ENCODE data around the gene CRYGS.

CRYGS gene

DNA sequence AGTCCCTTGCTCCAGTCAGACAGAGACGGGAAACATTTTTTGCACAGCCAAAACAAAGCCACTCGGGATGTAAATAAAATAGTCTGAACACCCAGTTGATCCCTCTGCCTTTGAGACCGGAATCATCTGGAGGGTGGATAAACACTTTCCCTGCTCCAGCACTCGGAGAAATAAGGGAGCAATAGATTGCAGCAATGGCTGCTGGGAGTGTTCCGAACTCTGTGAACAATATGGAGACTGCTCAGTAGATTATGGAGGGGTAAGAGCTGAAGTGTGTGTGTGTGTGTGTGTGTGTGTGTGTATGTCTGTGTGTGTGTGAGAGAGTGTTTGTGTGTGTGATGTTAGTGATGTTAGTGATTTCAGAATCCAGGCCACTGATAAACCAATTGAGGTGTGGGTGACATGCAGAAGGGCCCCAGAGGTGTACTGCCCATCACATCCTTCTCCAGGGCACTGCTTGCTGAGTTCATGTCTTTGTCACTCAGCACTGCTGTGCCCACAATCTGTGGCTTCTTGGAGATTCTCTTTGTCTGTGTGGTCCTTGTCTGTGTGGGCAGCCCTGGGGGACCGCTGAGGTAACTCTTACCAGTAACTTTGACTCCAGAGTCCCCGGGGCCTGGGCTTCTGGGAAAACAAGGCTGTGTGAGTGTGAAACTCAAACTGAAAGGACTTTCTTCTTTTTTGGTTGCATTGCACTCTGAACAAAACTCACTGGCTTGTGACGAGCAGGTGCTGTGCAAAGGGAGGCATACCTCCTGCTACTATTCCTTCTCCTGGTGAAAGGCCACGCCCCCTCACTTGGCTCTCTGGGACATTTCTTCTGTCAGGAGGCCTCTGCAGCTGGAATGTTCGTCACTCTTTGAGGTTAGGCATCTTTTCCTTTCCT, 23.0 kb downstream of the CRYGS start:
- no peak for DNase-seq
- Histone ChIP-seq H3K27ac (no peak overlapping the region), H3K4me3 (ENCODE audit: low read depth, low read length) (no peak overlapping the region), H3K27me3 (ENCODE audit: insufficient read depth, low read depth, severe bottlenecking) (no peaks in the 10 kb centered on the region), H3K9me3 (ENCODE audit: severe bottlenecking) (no peaks in the 10 kb centered on the region), H3K36me3 (no peaks in the 10 kb centered on the region)
- TF ChIP-seq, protein P1, sequence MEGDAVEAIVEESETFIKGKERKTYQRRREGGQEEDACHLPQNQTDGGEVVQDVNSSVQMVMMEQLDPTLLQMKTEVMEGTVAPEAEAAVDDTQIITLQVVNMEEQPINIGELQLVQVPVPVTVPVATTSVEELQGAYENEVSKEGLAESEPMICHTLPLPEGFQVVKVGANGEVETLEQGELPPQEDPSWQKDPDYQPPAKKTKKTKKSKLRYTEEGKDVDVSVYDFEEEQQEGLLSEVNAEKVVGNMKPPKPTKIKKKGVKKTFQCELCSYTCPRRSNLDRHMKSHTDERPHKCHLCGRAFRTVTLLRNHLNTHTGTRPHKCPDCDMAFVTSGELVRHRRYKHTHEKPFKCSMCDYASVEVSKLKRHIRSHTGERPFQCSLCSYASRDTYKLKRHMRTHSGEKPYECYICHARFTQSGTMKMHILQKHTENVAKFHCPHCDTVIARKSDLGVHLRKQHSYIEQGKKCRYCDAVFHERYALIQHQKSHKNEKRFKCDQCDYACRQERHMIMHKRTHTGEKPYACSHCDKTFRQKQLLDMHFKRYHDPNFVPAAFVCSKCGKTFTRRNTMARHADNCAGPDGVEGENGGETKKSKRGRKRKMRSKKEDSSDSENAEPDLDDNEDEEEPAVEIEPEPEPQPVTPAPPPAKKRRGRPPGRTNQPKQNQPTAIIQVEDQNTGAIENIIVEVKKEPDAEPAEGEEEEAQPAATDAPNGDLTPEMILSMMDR (IDR thresholded peaks at IDR 0.05; ENCODE audit: low read depth, low read length) = no peak

DNA sequence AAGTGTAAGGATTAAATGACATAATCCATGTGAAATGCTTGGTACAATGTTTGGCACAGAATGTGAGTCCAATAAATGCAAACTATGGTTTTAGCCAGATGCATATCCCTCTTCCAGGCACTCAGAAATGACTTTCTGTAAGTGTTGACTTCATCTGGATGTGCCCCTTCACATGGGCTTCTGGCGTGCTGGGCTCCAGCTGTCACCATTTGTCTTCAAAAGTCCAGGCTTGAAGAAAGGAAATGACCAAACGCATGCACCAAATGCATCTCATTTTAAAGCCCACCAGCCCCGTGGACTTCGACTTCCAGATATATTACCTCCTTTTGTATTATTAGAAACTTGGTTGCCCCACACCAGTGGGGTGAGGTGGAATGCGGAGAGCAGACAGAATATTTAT, 23.7 kb downstream of the CRYGS start:
- no peak overlapping the region for H3K4me3 ChIP-seq (ENCODE audit: low read depth, low read length)
- no peak for DNase-seq
- H3K36me3 ChIP-seq = no peaks in the 10 kb centered on the region
- TF ChIP-seq, protein P1 (IDR thresholded peaks at IDR 0.05; ENCODE audit: low read depth, low read length) = no peak
- H3K27ac ChIP-seq = no peak overlapping the region
- H3K27me3 ChIP-seq (ENCODE audit: insufficient read depth, low read depth, severe bottlenecking) = no peaks in the 10 kb centered on the region
- no peaks in the 10 kb centered on the region for H3K9me3 ChIP-seq (ENCODE audit: severe bottlenecking)

DNA sequence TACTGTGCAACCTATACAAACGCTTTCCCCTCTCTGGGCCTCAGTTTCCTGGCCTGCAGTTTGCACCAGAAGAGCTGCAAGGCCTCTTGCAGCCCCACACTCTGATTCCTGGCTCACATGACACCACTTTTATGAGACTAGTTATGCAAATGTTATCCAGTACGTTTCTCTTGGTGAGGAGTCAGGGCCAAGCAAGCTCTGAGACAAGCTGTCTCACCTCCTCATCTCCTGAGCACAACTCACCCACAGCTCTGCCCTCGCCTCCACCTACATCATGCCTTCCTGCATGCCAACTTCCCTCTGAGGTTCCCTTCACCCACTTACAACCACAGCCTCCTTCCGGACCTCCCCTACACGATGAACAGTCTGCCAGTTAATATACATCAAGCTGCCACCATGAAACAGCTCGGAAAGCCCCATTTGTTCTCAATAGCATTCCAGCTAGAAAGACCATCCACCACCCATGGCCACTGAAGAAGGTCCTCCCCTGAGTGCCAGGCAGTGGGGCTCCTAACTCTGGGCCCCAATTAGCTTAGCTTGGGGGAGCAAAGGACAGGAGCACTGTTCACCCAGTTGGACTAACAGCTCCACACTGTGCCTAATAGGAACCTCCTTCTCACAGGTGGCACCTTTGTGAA, 25.0 kb downstream of the CRYGS start:
- H3K36me3 ChIP-seq = no peaks in the 10 kb centered on the region
- no peak for DNase-seq
- TF ChIP-seq, protein P1 (IDR thresholded peaks at IDR 0.05; ENCODE audit: low read depth, low read length) = no peak
- no peak overlapping the region for H3K27ac ChIP-seq
- H3K27me3 ChIP-seq (ENCODE audit: insufficient read depth, low read depth, severe bottlenecking) = no peaks in the 10 kb centered on the region
- H3K9me3 ChIP-seq (ENCODE audit: severe bottlenecking) = no peaks in the 10 kb centered on the region
- H3K4me3 ChIP-seq (ENCODE audit: low read depth, low read length) = no peak overlapping the region

DNA sequence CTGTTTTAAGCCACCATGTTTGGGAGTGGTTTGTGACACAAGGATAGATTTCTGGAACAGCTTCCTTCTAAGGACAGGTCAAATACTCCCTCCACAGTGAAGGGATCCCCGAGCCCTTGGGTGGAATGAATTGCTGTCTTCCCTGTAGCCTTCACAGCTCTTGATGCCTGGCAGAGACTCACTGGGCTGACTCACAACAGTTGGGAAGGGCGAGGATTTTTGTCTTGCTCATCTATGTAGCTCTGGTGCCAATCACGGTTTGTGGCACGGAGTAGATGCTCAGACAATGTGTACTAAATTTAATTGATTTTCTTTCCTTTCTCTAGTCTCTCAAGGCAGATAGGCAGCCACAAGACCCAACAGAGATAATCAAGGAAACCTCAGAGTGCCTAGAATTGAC, 27.0 kb downstream of the CRYGS start:
- Histone ChIP-seq H3K36me3 (no peaks in the 10 kb centered on the region), H3K27ac (no peak overlapping the region), H3K4me3 (ENCODE audit: low read depth, low read length) (no peak overlapping the region), H3K27me3 (ENCODE audit: insufficient read depth, low read depth, severe bottlenecking) (no peaks in the 10 kb centered on the region), H3K9me3 (ENCODE audit: severe bottlenecking) (no peaks in the 10 kb centered on the region)
- no peak for DNase-seq
- TF ChIP-seq, protein P1 (IDR thresholded peaks at IDR 0.05; ENCODE audit: low read depth, low read length) = no peak

DNA sequence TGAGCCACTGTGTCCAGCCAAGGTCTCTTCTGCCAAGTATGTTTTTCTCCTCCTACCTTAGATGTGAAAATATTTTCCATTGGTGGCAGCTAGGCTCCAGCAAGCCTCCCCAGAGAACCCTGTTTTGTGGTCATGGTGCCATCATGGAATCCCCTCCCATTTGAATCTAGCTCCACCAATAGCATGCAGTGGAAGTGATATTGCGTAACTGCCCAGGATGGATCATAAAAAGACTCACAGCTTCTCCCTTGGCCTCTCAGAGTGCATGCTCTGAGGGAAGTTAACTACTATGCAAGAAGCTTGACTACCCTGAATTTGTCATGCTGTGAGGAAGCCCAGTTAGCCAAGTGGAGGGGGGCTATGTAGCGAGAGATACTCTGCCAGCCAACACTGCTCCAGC, 27.5 kb downstream of the CRYGS start:
- no peaks in the 10 kb centered on the region for H3K27me3 ChIP-seq (ENCODE audit: insufficient read depth, low read depth, severe bottlenecking)
- no peak for DNase-seq
- TF ChIP-seq, protein P1 (IDR thresholded peaks at IDR 0.05; ENCODE audit: low read depth, low read length) = no peak

More for the DNA sequence above, 27.5 kb downstream of the CRYGS start:
- Histone ChIP-seq H3K36me3 (no peaks in the 10 kb centered on the region), H3K27ac (no peak overlapping the region), H3K4me3 (ENCODE audit: low read depth, low read length) (no peak overlapping the region), H3K9me3 (ENCODE audit: severe bottlenecking) (no peaks in the 10 kb centered on the region)
